Astrocyte of the spinal cord (primary cell): Measurements from ENCODE around the gene CDH11.

ENCODE experiments used
- DNase-seq: peaks from one replicate; pipeline ENCODE4 v3.0.0; 2011; ENCODE audit warnings: low read depth, low spot score
- H3K4me3 ChIP-seq: 2 replicates; pipeline ENCODE4 v1.5.1; 2011; ENCODE audit warnings: low read depth, mild to moderate bottlenecking, low read length, moderate library complexity
- CTCF ChIP-seq: IDR thresholded peaks from 2 replicates; pipeline ENCODE4 v1.5.1; 2012; ENCODE audit warnings: low read depth, mild to moderate bottlenecking, low read length, inconsistent platforms
- in situ Hi-C: cut with HindIII; loops from 2 replicates; pipeline ENCODE4 v1.10.0; 2017; ENCODE audit warnings: low sequenced_read_pairs

CDH11 gene

GRCh38 chr16:64983963-64984362 is 137.9 kb downstream of the CDH11 start:
- in situ Hi-C loops = no loop called here
- no peak overlapping the region for H3K4me3 ChIP-seq
- peak; percentile 85 for TF ChIP-seq CTCF
- DNase-seq = peak; percentile 87

- H3K4me3 ChIP-seq = no peak overlapping the region
- TF ChIP-seq CTCF = no peak
- DNase-seq = no peak
- in situ Hi-C loops = no loop called here
These were observed 138.6 kb downstream of the CDH11 start for GRCh38 chr16:64983231-64983630.

- in situ Hi-C loops = no loop called here
- no peak overlapping the region for H3K4me3 ChIP-seq
- no peak for TF ChIP-seq CTCF
- DNase-seq = no peak
These were observed 139.3 kb downstream of the CDH11 start for GRCh38 chr16:64982581-64982980.

- in situ Hi-C loops = no loop called here
- no peak for TF ChIP-seq CTCF
- no peak overlapping the region for H3K4me3 ChIP-seq
- DNase-seq = no peak
These were observed 140.1 kb downstream of the CDH11 start for GRCh38 chr16:64981568-64982281.

GRCh38 chr16:64977206-64977920 is 144.5 kb downstream of the CDH11 start:
- no peak for DNase-seq
- no peak overlapping the region for H3K4me3 ChIP-seq
- in situ Hi-C loops = no loop called here
- TF ChIP-seq CTCF = no peak

- no peak for DNase-seq
- no peak for TF ChIP-seq CTCF
- in situ Hi-C loops = no loop called here
- H3K4me3 ChIP-seq = no peak overlapping the region
These were observed 146.0 kb downstream of the CDH11 start for GRCh38 chr16:64975821-64976220.
